Peyer's patch (tissue), 4 donors: ENCODE measurements around the gene FNBP1L.

Experiments used
- CTCF ChIP-seq, 6 experiments: fragments of 450-650 bp in 4 of 6; fragments of 200-600 bp in 2 of 6; sonication (generic) in 1 of 6; IDR thresholded peaks; one replicate each; pipeline ENCODE4 v1.5.1; 2017 to 2019; ENCODE audit warnings: antibody characterized with exemption in 6 of 6, mild to moderate bottlenecking in 3 of 6, moderate library complexity in 1 of 6
- POLR2A ChIP-seq, 2 donors: fragments of 450-650 bp; IDR thresholded peaks; one replicate each; pipeline ENCODE4 v1.5.1; 2017; ENCODE audit warnings: antibody characterized with exemption in 2 of 2, mild to moderate bottlenecking in 2 of 2, moderate library complexity in 2 of 2

GRCh38 chr1:93593854-93594602 lies 146.1 kb downstream of the FNBP1L start:
- no peak for TF ChIP-seq POLR2A (IDR thresholded peaks at IDR 0.05)
- TF ChIP-seq CTCF (IDR thresholded peaks at IDR 0.05) = no peak
